K562 (cell line): Measurements from ENCODE around the gene CPA2. TPM values are rescaled to one million over a fixed set of nuclear protein-coding genes. Genes with fewer than 3 reads are reported as not detected.

ENCODE experiments used
- ATAC-seq: fragments of 200-7000 bp; cut with Tn5 transposase; 3 replicates; pipeline ENCODE4 v1.9.1; 2020; ENCODE audit warnings: moderate library complexity
- BruUV-seq: library from RNA; stranded (reverse); fragments of 400-500 nt; replicated peaks from 2 replicates; lab custom pipeline; 2021; lab: Mats Ljungman, UMichigan
- CTCF ChIA-PET: fragments of 300-600 bp; formaldehyde crosslinking; extraction: SDS; loops from one replicate; lab custom pipeline; 2021; ENCODE audit warnings: low intra/inter-chr PET ratio; lab: Yijun Ruan, JAX
- POLR2A ChIA-PET: fragments of 300-600, 350-650 bp; sonication (Branson Sonifier 250); formaldehyde crosslinking; extraction: SDS; loops from one replicate; lab custom pipeline; 2021; ENCODE audit warnings: antibody characterized with exemption, inconsistent platforms; lab: Yijun Ruan, JAX
- DNase-seq, 4 experiments: peaks; one replicate each; pipeline versions ENCODE4 v3.0.0 to v3.0.0-alpha.2; 2011 to 2018; ENCODE audit warnings: low spot score in 3 of 4, mixed read lengths in 3 of 4; ENCODE audit errors: extremely low read depth in 1 of 4
- FAIRE-seq: peaks from 2 replicates; lab custom pipeline; 2011; peaks lifted over from hg19 to GRCh38; lab: Jason Lieb, UNC
- H2AFZ ChIP-seq: 2 replicates; pipeline ENCODE4 v1.6.0; 2011; ENCODE audit warnings: low read depth, low read length, control low read depth, inconsistent platforms
- H3K27ac ChIP-seq: fragments of 200-600 bp; 3 replicates; pipeline ENCODE4 v1.8.0; 2011; ENCODE audit warnings: low read depth, mild to moderate bottlenecking, control low read depth, inconsistent platforms, low read length, moderate library complexity, mixed read lengths; ENCODE audit errors: extremely low read depth
- H3K27me3 ChIP-seq, 2 experiments: fragments of 300-600 bp in 1 of 2; 2 replicates in 1 of 2; 3 replicates in 1 of 2; pipeline versions ENCODE4 v1.6.0 to v1.8.0; 2011; ENCODE audit warnings: inconsistent platforms in 2 of 2, low read length in 2 of 2, mild to moderate bottlenecking in 1 of 2, mixed read lengths in 1 of 2, moderate library complexity in 1 of 2; ENCODE audit not compliant: control insufficient read depth in 2 of 2, insufficient read depth in 2 of 2
- H3K36me3 ChIP-seq: fragments of 300-600 bp; 3 replicates; pipeline ENCODE4 v1.8.0; 2011; ENCODE audit warnings: mild to moderate bottlenecking, low read length, inconsistent platforms; ENCODE audit not compliant: control insufficient read depth, insufficient read depth
- H3K4me1 ChIP-seq, 2 experiments: fragments of 200-600 bp in 1 of 2; replicated peaks in 1 of 2; 2 replicates in 1 of 2; 3 replicates in 1 of 2; pipeline versions ENCODE4 v1.5.1 to v1.8.0; 2011; ENCODE audit warnings: inconsistent platforms in 2 of 2, low read length in 2 of 2, mild to moderate bottlenecking in 1 of 2, mixed read lengths in 1 of 2, moderate library complexity in 1 of 2; ENCODE audit not compliant: control insufficient read depth in 2 of 2, insufficient read depth in 2 of 2
- H3K4me2 ChIP-seq: 2 replicates; pipeline ENCODE4 v1.6.1; 2011; ENCODE audit warnings: low read length, control low read depth, inconsistent platforms, mixed read lengths; ENCODE audit not compliant: insufficient read depth
- H3K4me3 ChIP-seq: fragments of 200-600 bp; sonication (generic), shearing (Covaris generic); 2 replicates; pipeline ENCODE4 v1.5.1; 2016; ENCODE audit warnings: control low read depth, inconsistent platforms
- H3K79me2 ChIP-seq: fragments of 200-600 bp; 3 replicates; pipeline ENCODE4 v1.8.0; 2011; ENCODE audit warnings: low read length, inconsistent platforms; ENCODE audit not compliant: control insufficient read depth, insufficient read depth
- H3K9ac ChIP-seq, 2 experiments: 2 replicates each; pipeline versions ENCODE4 v1.6.0 to v1.6.1; 2011; ENCODE audit warnings: low read depth in 2 of 2, low read length in 2 of 2, control low read depth in 1 of 2, inconsistent platforms in 1 of 2, mild to moderate bottlenecking in 1 of 2, mixed read lengths in 1 of 2; ENCODE audit not compliant: insufficient read depth in 1 of 2
- H3K9me1 ChIP-seq: one replicate; pipeline ENCODE4 v1.6.0; 2011; ENCODE audit warnings: inconsistent platforms, mild to moderate bottlenecking, low read length, moderate library complexity; ENCODE audit not compliant: control insufficient read depth, insufficient read depth
- H3K9me3 ChIP-seq: replicated peaks from 2 replicates; pipeline ENCODE4 v1.5.1; 2011; ENCODE audit warnings: low read depth, low read length, inconsistent platforms; ENCODE audit not compliant: control insufficient read depth, insufficient read depth
- H4K20me1 ChIP-seq: replicated peaks from 2 replicates; pipeline ENCODE4 v1.6.1; 2011; ENCODE audit warnings: low read length, inconsistent platforms, mixed read lengths; ENCODE audit not compliant: control insufficient read depth, insufficient read depth
- CBX2 ChIP-seq: fragments of 200-600 bp; sonication (generic); IDR thresholded peaks from one replicate; pipeline ENCODE4 v1.6.1; 2012; ENCODE audit warnings: mild to moderate bottlenecking, low read length, inconsistent platforms; ENCODE audit not compliant: insufficient read depth, poor library complexity, severe bottlenecking
- MTF1 ChIP-seq: fragments of 250-450 bp; sonication (Bioruptor Pico); IDR thresholded peaks from 2 replicates; pipeline ENCODE4 v1.9.0; 2021; ENCODE audit warnings: moderate library complexity, mild to moderate bottlenecking, inconsistent platforms, borderline replicate concordance
- SRSF3 ChIP-seq: fragments of 200-400 bp; formaldehyde crosslinking; IDR thresholded peaks from 2 replicates; pipeline ENCODE4 v1.6.1; 2016; ENCODE audit warnings: mild to moderate bottlenecking, low read length, moderate library complexity; ENCODE audit not compliant: insufficient read depth
- ZBED1 ChIP-seq: IDR thresholded peaks from 2 replicates; pipeline ENCODE4 v1.6.1; 2014
- ZNF318 ChIP-seq, 2 experiments: fragments of 450-650 bp; IDR thresholded peaks; 2 replicates each; pipeline ENCODE4 v1.6.1; 2016; ENCODE audit warnings: mild to moderate bottlenecking in 2 of 2, borderline replicate concordance in 1 of 2, low read depth in 1 of 2, moderate library complexity in 1 of 2
- ZNF644 ChIP-seq: fragments of 200-800 bp; sonication (Bioruptor generic); IDR thresholded peaks from 2 replicates; pipeline ENCODE4 v1.6.1; 2016; ENCODE audit warnings: low read depth, missing genetic modification characterization, missing compliant biosample characterization
- WGBS: fragments of 100-300 bp; shearing (Covaris generic); methylation state at CpG from one replicate; pipeline ENCODE4 v1.1.6; 2016; ENCODE audit warnings: low coverage, mixed read lengths; ENCODE audit not compliant: insufficient coverage; ENCODE audit errors: missing lambda C conversion rate; 5-methylcytosine and 5-hydroxymethylcytosine counted together
- in situ Hi-C: fragments of 300-500 bp; cut with MboI; formaldehyde crosslinking; loops from 4 replicates; pipeline ENCODE4 v1.15.0; 2018; ENCODE audit warnings: inconsistent platforms, mixed read lengths
- intact Hi-C: fragments of 100-400 bp; cut with micrococcal nuclease; formaldehyde crosslinking; loops from 2 replicates; pipeline ENCODE4 v1.14.2; 2022
- polyA plus RNA-seq, 8 experiments: library from polyadenylated mRNA; depleted of rRNA in 4 of 8; stranded (reverse) in 5 of 8; unstranded in 3 of 8; fragments of >200 nt; fragmentation: Nextera tagmentation in 2 of 8; fragmentation: Illumina TruSeq in 1 of 8; extraction: Ambion mirVana in 2 of 8; extraction: Trizol in 1 of 8; gene quantifications; 2 replicates each; pipeline versions ENCODE4 v1.2.1 to v1.2.3, GENCODE V29; 2011 to 2014; ENCODE audit warnings: inconsistent platforms in 1 of 8, missing spikeins in 1 of 8
- total RNA-seq, 7 experiments: library from RNA; depleted of rRNA in 6 of 7; stranded (reverse); fragments of >200 nt in 6 of 7; fragmentation: Illumina TruSeq in 2 of 7; extraction: Trizol in 2 of 7; gene quantifications; 2 replicates each; pipeline versions ENCODE4 v1.2.1 to v1.2.3, GENCODE V29; 2011 to 2021; ENCODE audit warnings: low replicate concordance in 1 of 7

CPA2 gene
- total and polyA plus RNA-seq, 9 of the 15 experiments (the other 6 are each of a cell fraction or from before 2014, with no cell fraction given), result 0.04 to 0.84 (median 0.09) TPM; not detected in 4

- Histone ChIP-seq H3K4me2 (no peak overlapping the region), H2AFZ (no peak overlapping the region), H3K9ac (no peak overlapping the region), H3K9me1 (no peaks in the 10 kb centered on the region), H4K20me1 (no peaks in the 10 kb centered on the region)
- FAIRE-seq (no peak), DNase-seq (no peak), ATAC-seq (no peak)
- no TSS peak for BruUV-seq
- no peak for TF ChIP-seq ZNF318 (IDR thresholded peaks at IDR 0.05; ENCODE audit: borderline replicate concordance in 1 of 2, low read depth in 1 of 2)
- TF ChIP-seq CBX2, result no peak
- no peak for TF ChIP-seq SRSF3
- TF ChIP-seq ZNF644 (tag), result no peak
- no peak for TF ChIP-seq MTF1 (CRISPR knock-in tag)
- no peak for TF ChIP-seq ZBED1
- TF ChIP-seq, all 486 proteins: peak for 0
- Histone ChIP-seq H3K36me3 (no peaks in the 10 kb centered on the region), H3K4me3 (no peak overlapping the region), H3K27me3 (peaks cover 10 to 19% of the 10 kb centered on the region in 2 experiments; a peak in 3 of 5 replicates), H3K79me2 (no peaks in the 10 kb centered on the region), H3K9me3 (peaks cover 4% of the 10 kb centered on the region; the same call in 1 of the 2 replicates), H3K27ac (no peak overlapping the region), H3K4me1 (no peaks in the 10 kb centered on the region)
- intact Hi-C loops, result loop anchor here (5.0 kb wide), 1 partner anchor 201 kb away; no protein-coding TSS in a partner anchor
- WGBS, result 0% methylated on average over 2 of the region's 2 CpGs
- ChIA-PET POLR2A (interaction anchor here (0.9 to 1.3 kb wide), 2 partner anchors 27 to 57 kb away, joined by 3 to 4 read pairs; partner anchors contain the start of gene TMEM209), CTCF (no interaction called here)
- in situ Hi-C loops, result no loop called here
Observed at GRCh38 chr7:130263130-130263529, 3.5 kb upstream of the CPA2 start.
